ENCODE measurements around the gene PDPN.

- no peak for TF ChIP-seq CTCF (IDR thresholded peaks at IDR 0.05; ENCODE audit: low read depth, low read length, poor library complexity, severe bottlenecking)
- TF ChIP-seq EZH2phosphoT487 (IDR thresholded peaks at IDR 0.05; ENCODE audit: borderline replicate concordance, low read length), result no peak
Measured at GRCh38 chr1:13593511-13594131, 10.0 kb downstream of the PDPN start.

Measured in DOHH2 (cell line).